Measurements from ENCODE around the gene DECR2.
"Not testable (repeated sequence)": the region's sequence is repeated elsewhere in the genome, so short reads cannot be mapped to it uniquely, and the experiment has no call there.

The DECR2 gene

DNA sequence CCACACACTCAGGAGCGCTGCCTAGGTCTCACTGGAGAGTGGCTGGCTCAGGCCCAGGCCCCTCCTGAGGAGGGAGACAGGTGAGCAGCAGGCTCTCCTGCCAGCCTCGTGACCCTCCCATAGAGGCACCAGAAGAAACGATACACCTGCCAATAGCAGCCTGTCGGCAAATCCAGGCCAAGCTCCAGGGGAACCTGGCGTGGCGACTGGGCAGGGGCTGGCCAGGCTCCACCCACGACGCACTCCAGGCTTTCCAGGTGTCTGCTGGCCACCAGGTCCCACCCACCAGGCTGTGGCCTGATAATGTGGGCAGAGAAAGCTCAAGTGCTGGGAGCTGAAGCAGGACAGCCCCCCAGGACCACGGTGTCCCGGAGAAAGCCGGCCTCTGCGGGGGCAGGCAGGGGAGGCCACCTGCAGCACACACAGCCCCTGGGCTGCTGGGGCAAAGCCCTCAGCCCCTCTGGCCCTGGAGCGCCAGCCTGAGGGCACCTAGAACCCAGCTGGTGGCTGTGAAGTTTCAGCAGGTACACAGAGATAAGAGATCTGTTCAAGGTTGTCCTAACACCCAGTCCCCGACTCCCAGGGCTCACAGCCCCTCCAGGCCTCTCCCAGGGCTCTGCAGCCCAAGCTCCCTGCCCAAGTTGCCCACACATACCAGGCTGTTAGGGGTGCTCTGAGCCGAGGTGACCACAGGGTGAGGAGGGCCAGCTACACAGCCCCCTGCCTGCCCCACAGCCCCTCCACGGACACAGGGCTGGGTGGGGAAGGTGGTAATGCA lies 22.3 kb upstream of the DECR2 start:
- ATAC-seq: no peak
- DNase-seq: no peak

DNA sequence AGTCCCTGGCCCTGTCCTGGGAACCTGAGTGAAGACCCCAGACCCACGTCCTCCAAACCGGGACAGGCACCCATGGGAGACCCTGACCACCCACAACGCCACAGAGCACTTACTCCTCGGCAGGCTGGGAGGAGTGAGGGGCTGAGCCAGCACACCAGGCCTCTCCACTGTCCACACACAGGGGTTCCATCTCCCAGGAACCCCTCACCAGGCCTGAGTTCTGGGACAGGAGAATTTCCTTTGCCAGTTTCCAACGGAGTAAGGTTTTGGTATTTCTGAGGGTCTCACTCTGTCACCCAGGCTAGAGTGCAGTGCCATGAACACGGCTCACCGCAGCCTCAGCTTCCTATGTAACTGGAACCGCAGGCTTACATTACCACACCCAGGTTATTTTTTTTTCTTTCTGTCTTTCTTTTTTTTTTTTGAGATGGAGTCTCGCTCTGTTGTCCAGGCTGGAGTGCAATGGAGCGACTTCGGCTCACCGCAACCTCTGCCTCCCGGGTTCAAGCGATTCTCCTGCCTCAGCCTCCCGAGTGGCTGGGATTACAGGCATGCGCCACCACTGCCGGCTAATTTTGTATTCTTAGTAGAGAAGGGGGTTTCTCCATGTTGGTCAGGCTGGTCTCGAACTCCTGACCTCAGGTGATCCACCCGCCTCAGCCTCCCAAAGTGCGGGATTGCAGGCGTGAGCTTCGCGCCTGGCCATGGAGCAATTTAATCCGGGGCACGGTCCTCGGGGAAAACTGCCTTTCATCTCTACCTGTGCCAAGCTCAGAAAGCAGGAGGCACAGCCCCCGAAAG lies 21.5 kb upstream of the DECR2 start:
- DNase-seq (no peak), ATAC-seq (no peak)

GRCh38 chr16:380762-381011 lies 21.0 kb upstream of the DECR2 start:
- DNase-seq: no peak
- ATAC-seq: no peak

GRCh38 chr16:381012-381788 lies 20.5 kb upstream of the DECR2 start:
- ATAC-seq (peak; percentile 41), DNase-seq (peak; percentile 39)

GRCh38 chr16:381789-382717 lies 19.6 kb upstream of the DECR2 start, which contains the start of gene PGAP6:
TSS of gene PGAP6 (minus strand) at chr16:381978. CDS start at chr16:381821, 157 bp downstream.
- DNase-seq (peak; percentile 78), ATAC-seq (peak; percentile 49)

DNA sequence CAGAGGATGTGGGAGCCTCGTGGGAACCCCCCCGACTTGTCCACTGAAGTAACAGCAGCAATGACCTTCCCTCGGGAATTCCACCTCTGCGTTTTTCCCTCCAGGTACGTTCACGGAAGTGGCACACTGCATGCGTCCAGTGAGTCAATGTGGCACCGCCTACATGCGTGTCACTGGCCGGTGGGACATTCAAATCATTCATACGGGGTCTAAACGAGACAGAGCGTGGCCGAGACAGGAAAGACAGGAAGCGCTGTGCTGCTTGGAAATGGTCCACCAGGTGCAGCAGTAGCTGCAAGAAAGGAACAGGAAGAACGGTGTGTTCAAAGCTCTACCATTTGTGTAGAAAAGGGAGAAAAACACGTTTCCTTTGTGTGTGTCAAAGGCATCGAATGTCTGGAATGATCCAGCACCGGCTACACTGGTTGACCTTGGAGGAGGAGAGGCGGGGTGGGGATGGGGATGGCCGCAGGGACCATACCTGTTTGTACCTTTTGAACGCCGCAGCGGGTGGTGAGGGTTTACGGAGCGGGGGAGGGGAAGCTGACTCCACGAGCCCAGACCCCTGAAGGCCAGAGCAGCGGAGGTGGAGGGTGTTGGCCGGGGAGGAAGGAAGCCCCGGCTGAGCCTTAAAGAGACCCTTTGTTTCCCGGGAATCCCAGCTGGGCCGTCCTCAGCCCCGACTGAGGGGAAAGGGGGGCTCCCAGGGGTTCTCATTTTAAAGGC lies 18.2 kb upstream of the DECR2 start:
- DNase-seq (peak; percentile 70), ATAC-seq (peak; percentile 65)

DNA sequence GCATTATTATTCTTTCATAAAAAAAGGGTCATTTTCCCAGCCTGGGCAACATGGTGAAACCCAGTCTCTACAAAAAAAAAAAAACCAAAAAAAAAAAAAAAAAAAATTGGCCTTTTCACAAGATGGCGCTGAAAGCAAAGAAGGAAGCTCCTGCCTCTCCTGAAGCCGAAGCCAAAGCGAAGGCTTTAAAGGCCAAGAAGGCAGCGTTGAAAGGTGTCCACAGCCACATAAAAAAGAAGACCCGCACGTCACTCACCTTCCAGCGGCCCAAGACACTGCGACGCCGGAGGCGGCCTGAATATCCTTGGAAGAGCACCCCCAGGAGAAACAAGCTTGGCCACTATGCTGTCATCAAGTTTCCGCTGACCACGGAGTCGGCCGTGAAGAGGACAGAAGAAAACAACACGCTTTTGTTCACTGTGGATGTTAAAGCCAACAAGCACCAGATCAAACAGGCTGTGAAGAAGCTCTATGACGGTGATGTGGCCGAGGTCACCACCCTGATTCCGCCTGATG lies 15.0 kb upstream of the DECR2 start:
- no peak for ATAC-seq
- no peak for DNase-seq

DNA sequence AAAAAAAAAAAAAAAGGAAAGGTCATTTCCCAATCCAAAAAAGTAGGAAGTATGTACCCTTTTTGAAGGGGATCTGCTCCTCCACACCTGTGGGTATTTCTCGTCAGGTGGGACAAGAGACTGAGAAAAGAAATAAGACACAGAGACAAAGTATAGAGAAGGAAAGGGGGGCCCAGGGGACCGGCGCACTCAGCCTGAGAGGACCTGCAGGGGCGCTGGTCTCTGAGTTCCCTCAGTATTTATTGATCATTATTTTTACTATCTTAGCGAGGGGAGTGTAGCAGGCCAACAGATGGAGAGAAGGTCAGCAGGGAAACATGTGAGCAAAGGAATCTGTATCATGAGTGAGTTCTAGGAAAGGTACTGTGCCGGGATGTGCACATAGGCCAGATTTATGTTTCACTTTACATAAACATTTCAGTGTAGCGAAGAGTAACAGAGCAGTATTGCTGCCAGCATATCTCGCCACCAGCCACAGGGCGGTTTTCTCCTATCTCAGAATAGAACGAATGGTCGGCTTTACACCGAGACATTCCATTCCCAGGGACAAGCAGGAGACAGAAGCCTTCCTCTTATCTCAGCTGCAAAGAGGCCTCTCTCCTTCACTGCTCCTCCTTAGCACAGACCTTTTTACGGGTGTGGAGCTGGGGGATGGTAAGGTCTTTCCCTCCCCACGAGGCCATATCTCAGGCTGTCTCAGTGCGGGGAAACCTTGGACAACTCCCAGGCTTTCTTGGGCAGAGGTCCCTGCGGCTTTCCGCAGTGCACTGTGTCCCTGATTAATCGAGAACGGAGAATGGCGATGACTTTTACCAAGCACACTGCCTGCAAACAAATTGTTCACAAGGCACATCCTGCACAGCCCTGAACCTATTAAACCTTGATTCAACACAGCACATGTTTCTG lies 13.7 kb upstream of the DECR2 start:
- ATAC-seq, DNase-seq: not testable (repeated sequence)

- DNase-seq (no peak), ATAC-seq (no peak)
These were observed 12.3 kb upstream of the DECR2 start for GRCh38 chr16:389352-389751.

- ATAC-seq (peak; percentile 98), DNase-seq (peak; percentile 93)
These were observed 9.8 kb upstream of the DECR2 start for GRCh38 chr16:391885-392335.

DNA sequence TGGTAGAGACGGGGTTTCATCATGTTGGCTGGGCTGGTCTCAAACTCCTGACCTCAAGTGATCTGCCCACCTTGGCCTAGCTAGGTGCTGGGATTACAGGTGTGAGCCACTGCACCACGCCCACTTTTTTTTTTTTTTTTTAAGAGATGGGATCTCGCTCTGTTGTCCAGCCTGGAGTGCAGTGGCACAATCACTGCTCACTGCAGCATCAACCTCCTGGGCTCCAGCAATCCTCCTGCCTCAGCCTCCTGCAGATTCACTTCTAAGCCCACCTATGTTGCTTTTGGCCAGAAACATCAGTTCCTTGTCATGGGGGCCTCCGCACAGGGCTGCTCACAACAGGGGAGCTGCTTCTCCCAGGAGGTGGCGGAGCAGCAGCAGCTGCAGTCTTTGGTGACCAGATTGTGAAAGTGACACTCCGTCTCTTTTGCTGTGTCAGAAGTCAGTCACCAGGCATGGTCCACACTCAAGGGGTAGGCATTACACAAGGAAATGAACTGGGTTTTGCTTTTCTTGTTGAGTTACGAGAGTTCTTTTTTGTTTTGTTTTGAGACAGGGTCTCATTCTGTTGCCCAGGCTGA lies 9.1 kb upstream of the DECR2 start:
- DNase-seq: peak; percentile 40
- ATAC-seq: no peak

DNA sequence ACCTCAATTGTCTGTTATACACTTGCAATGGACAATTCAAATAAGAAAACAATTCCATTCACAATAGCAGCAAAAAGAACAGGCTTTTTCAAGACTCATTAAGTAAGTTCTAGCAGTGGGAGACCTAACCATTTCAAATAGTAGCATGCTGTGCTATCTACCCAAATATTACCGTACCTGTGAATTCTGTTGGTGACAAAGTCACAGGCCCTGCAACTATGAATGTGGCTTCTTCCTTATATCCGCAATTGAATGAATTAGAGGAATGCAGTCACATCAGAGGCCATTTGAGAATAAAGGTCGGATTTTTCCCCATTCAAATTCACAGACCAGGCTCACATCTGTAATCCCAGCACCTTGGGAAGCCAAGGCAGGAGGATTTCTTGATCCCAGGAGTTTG lies 5.5 kb upstream of the DECR2 start:
- ATAC-seq: no peak
- no peak for DNase-seq

GRCh38 chr16:396605-397004 lies 5.1 kb upstream of the DECR2 start:
- no peak for DNase-seq
- no peak for ATAC-seq

GRCh38 chr16:397135-397661 lies 4.5 kb upstream of the DECR2 start, which contains the start of gene NME4:
TSS of gene NME4 (plus strand) at chr16:397199. CDS start at chr16:397223, 24 bp downstream.
- ATAC-seq (no peak), DNase-seq (peak; percentile 36)

GRCh38 chr16:397736-398332 lies 3.9 kb upstream of the DECR2 start:
- DNase-seq (peak; percentile 49), ATAC-seq (no peak)

- no peak for DNase-seq
- no peak for ATAC-seq
These were observed 2.9 kb upstream of the DECR2 start for GRCh38 chr16:398561-399339.

- no peak for ATAC-seq
- no peak for DNase-seq
These were observed 2.2 kb upstream of the DECR2 start for GRCh38 chr16:399340-400019.

All from stimulated activated naive CD8-positive, alpha-beta T cell treated with anti-CD3 and anti-CD28 coated beads, Interleukin-15, Interleukin-2, amounts not matched to agents 100 U/mL and 50 U/mL, for 24 hours (primary cell).